ENCODE measurements around the gene E2F2. TPM values are rescaled to one million over a fixed set of nuclear protein-coding genes. Genes with fewer than 3 reads are reported as not detected.

The E2F2 gene
- total RNA-seq, 1 experiment from 2014 or later: 16.3 TPM

GRCh38 chr1:23530747-23531561 is at the start of gene E2F2 (continued):
- TF ChIP-seq CTCF (IDR thresholded peaks at IDR 0.05 in 2 of 3, conservative IDR thresholded peaks at IDR 0.05 in 1 of 3; ENCODE audit: borderline replicate concordance in 1 of 3, insufficient read depth in 1 of 3, low read depth in 2 of 3, low read length in 2 of 3): peak in 2 of 3 experiments; percentile 3 to 19; a peak in 1 of 6 replicates
- TF ChIP-seq SIN3A (IDR thresholded peaks at IDR 0.05; ENCODE audit: low read depth): peak; percentile 83
- peak; percentile 71 for TF ChIP-seq POLR2AphosphoS5 (IDR thresholded peaks at IDR 0.05; ENCODE audit: low read depth, low read length)
- peak; percentile 7 for TF ChIP-seq YY1 (IDR thresholded peaks at IDR 0.05; ENCODE audit: extremely low read depth, insufficient replicate concordance, low read depth, low read length)
- TF ChIP-seq CBX3 (IDR thresholded peaks at IDR 0.05; ENCODE audit: low read depth): no peak
- peak; percentile 38 for TF ChIP-seq POLR2A (IDR thresholded peaks at IDR 0.05; ENCODE audit: borderline replicate concordance, extremely low read depth, insufficient read depth, insufficient read length)
- no peak for TF ChIP-seq RAD21 (IDR thresholded peaks at IDR 0.05; ENCODE audit: low read depth)
- TF ChIP-seq CEBPB (IDR thresholded peaks at IDR 0.05; ENCODE audit: low read depth): peak; percentile 100
- TF ChIP-seq ZFX (IDR thresholded peaks at IDR 0.05): peak; percentile 60; the same call in 1 of the 2 replicates
- no peak for TF ChIP-seq ZNF274 (IDR thresholded peaks at IDR 0.05; ENCODE audit: low read depth, low read length)

GRCh38 chr1:23578997-23579363 is 47.9 kb upstream of the E2F2 start:
- DNase-seq (ENCODE audit: low read depth, low spot score): no peak
- Histone ChIP-seq H3K27ac (ENCODE audit: low read depth, low read length) (no peak overlapping the region), H2AFZ (ENCODE audit: low read depth, low read length, poor library complexity, severe bottlenecking) (no peak overlapping the region), H3K79me2 (ENCODE audit: insufficient read depth, low read length) (no peaks in the 10 kb centered on the region), H3K27me3 (ENCODE audit: insufficient read depth, low read length) (no peaks in the 10 kb centered on the region), H3K4me3 (replicated peaks in 1 of 2; ENCODE audit: low read depth in 1 of 2, low read length in 2 of 2) (no peak overlapping the region), H3K9me3 (ENCODE audit: control insufficient read depth in 1 of 2, insufficient read depth in 1 of 2, low read depth in 1 of 2, low read length in 2 of 2) (no peaks in the 10 kb centered on the region), H3K36me3 (ENCODE audit: control insufficient read depth in 1 of 2, insufficient read depth in 2 of 2, low read length in 2 of 2) (no peaks in the 10 kb centered on the region), H3K4me1 (ENCODE audit: control insufficient read depth in 1 of 2, insufficient read depth in 2 of 2, low read length in 2 of 2) (peaks cover 17 to 41% of the 10 kb centered on the region in 2 experiments), H3K9ac (ENCODE audit: low read length) (no peak overlapping the region), H3K9me2 (ENCODE audit: insufficient read depth) (no peaks in the 10 kb centered on the region), H4K20me1 (ENCODE audit: insufficient read depth) (no peaks in the 10 kb centered on the region), H3K4me2 (ENCODE audit: low read length) (no peak overlapping the region)
- RAD21 ChIA-PET (ENCODE audit: low non-redundant PET in 1 of 2, low total read pairs in 2 of 2, uncharacterized antibody in 2 of 2, unreplicated experiment in 2 of 2): no interaction called here
- ATAC-seq: no peak
- intact Hi-C loops (cut with micrococcal nuclease): no loop called here
- TF ChIP-seq EGR1 (IDR thresholded peaks at IDR 0.05; ENCODE audit: low read depth): no peak
- no peak for TF ChIP-seq FOSL1 (IDR thresholded peaks at IDR 0.05; ENCODE audit: low read depth)
- TF ChIP-seq EZH2phosphoT487 (IDR thresholded peaks at IDR 0.05; ENCODE audit: borderline replicate concordance): no peak
- TF ChIP-seq JUND (IDR thresholded peaks at IDR 0.05): no peak
- TF ChIP-seq ZNF274 (IDR thresholded peaks at IDR 0.05; ENCODE audit: low read depth, low read length): no peak
- no peak for TF ChIP-seq CBX3 (IDR thresholded peaks at IDR 0.05; ENCODE audit: low read depth)
- no peak for TF ChIP-seq RAD21 (IDR thresholded peaks at IDR 0.05; ENCODE audit: low read depth)
- no peak for TF ChIP-seq ZFX (IDR thresholded peaks at IDR 0.05)
- no peak for TF ChIP-seq REST (IDR thresholded peaks at IDR 0.05; ENCODE audit: low read depth)
- TF ChIP-seq ZBTB33 (IDR thresholded peaks at IDR 0.05; ENCODE audit: extremely low read depth, insufficient replicate concordance, low read length): no peak
- CTCF ChIA-PET: no interaction called here
- no TSS peak for BruUV-seq (replicated peaks)
- POLR2A ChIA-PET: no interaction called here

Measured in HCT116 (cell line).